NB4 (cell line): ENCODE data around the gene MED1.

ENCODE experiments used
- CTCF ChIP-seq: IDR thresholded peaks from one replicate; pipeline ENCODE4 v1.5.1; 2012; ENCODE audit warnings: low read depth, low read length
- POLR2A ChIP-seq: IDR thresholded peaks from 2 replicates; pipeline ENCODE4 v1.6.1; 2011; ENCODE audit warnings: mild to moderate bottlenecking; ENCODE audit not compliant: insufficient read length; ENCODE audit errors: extremely low read depth

GRCh38 chr17:39416141-39416540 lies 34.9 kb downstream of the MED1 start:
- TF ChIP-seq POLR2A, result no peak
- no peak for TF ChIP-seq CTCF
